Parathyroid adenoma (tissue), 2 donors: ENCODE measurements around the gene ARHGAP22.
A peak's percentile ranks its signal among the peaks of the same experiment; 100 is the strongest.

Experiments
- H2AFZ ChIP-seq: fragments of 300-600 bp; sonication (generic); one replicate; pipeline ENCODE4 v1.7.0; 2017; ENCODE audit warnings: antibody characterized with exemption, mild to moderate bottlenecking
- H3K27ac ChIP-seq: fragments of 300-600 bp; sonication (generic); one replicate; pipeline ENCODE4 v1.7.0; 2017
- H3K27me3 ChIP-seq: fragments of 300-600 bp; sonication (generic); one replicate; pipeline ENCODE4 v1.7.0; 2017; ENCODE audit warnings: low read length; ENCODE audit not compliant: control insufficient read depth, insufficient read depth
- H3K36me3 ChIP-seq: fragments of 300-600 bp; sonication (generic); one replicate; pipeline ENCODE4 v1.7.0; 2017; ENCODE audit warnings: low read length; ENCODE audit not compliant: control insufficient read depth, insufficient read depth
- H3K4me1 ChIP-seq: fragments of 300-600 bp; sonication (generic); one replicate; pipeline ENCODE4 v1.7.0; 2017; ENCODE audit warnings: control low read depth
- H3K4me2 ChIP-seq: fragments of 300-600 bp; sonication (generic); one replicate; pipeline ENCODE4 v1.7.0; 2017; ENCODE audit warnings: low read length
- H3K4me3 ChIP-seq: fragments of 300-600 bp; sonication (generic); one replicate; pipeline ENCODE4 v1.7.0; 2017; ENCODE audit warnings: low read depth, low read length
- H3K79me2 ChIP-seq: fragments of 300-600 bp; sonication (generic); one replicate; pipeline ENCODE4 v1.7.0; 2017; ENCODE audit warnings: control low read depth
- H3K9ac ChIP-seq: fragments of 300-600 bp; sonication (generic); one replicate; pipeline ENCODE4 v1.7.0; 2017; ENCODE audit warnings: mild to moderate bottlenecking
- H3K9me3 ChIP-seq: fragments of 300-600 bp; sonication (generic); one replicate; pipeline ENCODE4 v1.7.0; 2017; ENCODE audit warnings: low read length; ENCODE audit not compliant: control insufficient read depth
- TF ChIP-seq, protein P1 (sequence below): fragments of 300-600 bp; sonication (generic); IDR thresholded peaks from one replicate; pipeline ENCODE4 v1.7.0; 2017; ENCODE audit warnings: antibody characterized with exemption, mild to moderate bottlenecking
- donor health status: primary hyperparathyroidism.

ARHGAP22 gene

DNA sequence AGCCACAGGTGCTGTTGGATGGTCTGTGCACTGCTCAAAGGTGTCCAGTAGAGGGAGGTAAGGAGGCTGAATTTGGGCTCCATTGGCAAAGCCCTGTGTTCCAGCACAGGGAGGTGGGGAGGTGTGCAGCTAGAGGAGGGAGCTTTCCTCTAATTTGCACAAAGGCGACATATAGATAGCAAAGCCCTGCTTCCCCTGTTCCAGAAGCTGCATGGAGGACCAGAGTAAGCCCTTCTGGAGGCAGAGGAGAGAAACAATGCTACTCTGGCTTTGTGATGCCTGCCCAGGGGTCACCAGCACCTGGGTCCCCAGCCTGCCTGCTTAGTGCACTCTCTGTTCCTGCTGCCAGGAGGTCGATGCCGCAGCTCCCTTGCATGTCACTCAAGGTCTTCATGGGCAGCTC is 3.4 kb upstream of the ARHGAP22 start:
- TF ChIP-seq, protein P1, sequence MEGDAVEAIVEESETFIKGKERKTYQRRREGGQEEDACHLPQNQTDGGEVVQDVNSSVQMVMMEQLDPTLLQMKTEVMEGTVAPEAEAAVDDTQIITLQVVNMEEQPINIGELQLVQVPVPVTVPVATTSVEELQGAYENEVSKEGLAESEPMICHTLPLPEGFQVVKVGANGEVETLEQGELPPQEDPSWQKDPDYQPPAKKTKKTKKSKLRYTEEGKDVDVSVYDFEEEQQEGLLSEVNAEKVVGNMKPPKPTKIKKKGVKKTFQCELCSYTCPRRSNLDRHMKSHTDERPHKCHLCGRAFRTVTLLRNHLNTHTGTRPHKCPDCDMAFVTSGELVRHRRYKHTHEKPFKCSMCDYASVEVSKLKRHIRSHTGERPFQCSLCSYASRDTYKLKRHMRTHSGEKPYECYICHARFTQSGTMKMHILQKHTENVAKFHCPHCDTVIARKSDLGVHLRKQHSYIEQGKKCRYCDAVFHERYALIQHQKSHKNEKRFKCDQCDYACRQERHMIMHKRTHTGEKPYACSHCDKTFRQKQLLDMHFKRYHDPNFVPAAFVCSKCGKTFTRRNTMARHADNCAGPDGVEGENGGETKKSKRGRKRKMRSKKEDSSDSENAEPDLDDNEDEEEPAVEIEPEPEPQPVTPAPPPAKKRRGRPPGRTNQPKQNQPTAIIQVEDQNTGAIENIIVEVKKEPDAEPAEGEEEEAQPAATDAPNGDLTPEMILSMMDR, result peak; percentile 61
- no peak overlapping the region for H3K27ac ChIP-seq

DNA sequence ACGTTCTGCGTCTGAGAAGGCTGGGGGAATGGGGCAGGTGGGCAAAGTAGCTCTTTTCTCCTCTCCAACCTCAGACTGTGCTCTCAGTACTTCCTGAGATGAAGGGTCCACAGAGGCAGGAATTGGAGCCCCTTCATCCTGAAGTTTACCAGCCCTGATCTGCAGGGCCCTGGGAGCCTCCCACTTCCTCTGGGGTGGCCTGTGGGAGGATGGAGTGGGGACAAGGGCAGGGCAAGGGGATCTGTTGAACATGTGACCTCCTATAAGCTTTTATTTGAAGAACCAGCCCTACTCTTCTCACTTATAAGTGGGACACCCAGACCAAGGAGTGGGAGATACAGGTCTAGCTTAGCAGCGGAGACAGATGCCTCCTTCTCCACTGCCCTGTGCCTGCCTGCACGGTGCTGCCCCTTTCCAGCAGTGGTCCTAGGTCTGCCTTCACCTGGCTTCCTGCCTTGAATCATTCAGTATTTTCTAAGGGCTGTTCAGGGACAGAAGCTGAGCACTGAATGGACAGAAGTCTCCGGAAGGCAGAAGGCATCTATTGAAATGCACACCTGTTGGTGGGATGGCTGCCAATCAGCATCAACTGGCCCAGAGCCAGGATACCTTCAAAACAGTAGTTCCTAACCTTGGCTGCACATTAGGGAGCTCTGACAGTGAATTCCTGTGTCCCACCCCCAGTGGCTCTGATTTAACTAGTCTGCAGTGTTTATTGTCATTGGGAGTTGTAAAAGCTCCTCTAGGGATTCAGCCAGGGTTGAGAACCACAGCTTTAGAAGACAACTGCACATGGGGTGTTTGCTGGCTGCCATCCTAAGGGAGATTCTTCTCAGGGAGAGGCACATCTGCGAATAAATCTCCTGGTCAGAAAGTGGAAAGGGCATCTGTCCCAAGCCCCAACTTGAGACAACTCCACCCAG is 2.7 kb upstream of the ARHGAP22 start:
- no peaks in the 10 kb centered on the region for H3K36me3 ChIP-seq
- no peaks in the 10 kb centered on the region for H3K27me3 ChIP-seq
- H3K27ac ChIP-seq, result no peak overlapping the region
- no peak overlapping the region for H3K9ac ChIP-seq
- H3K4me2 ChIP-seq, result no peak overlapping the region
- no peaks in the 10 kb centered on the region for H3K9me3 ChIP-seq
- no peak overlapping the region for H3K4me3 ChIP-seq
- H2AFZ ChIP-seq, result no peak overlapping the region
- no peaks in the 10 kb centered on the region for H3K4me1 ChIP-seq
- H3K79me2 ChIP-seq, result no peaks in the 10 kb centered on the region
- TF ChIP-seq, protein P1, result no peak

More for the DNA sequence above, 3.4 kb upstream of the ARHGAP22 start:
- H2AFZ ChIP-seq, result no peak overlapping the region
- no peak overlapping the region for H3K4me3 ChIP-seq
- H3K27me3 ChIP-seq, result no peaks in the 10 kb centered on the region
- no peak overlapping the region for H3K4me2 ChIP-seq
- H3K36me3 ChIP-seq, result no peaks in the 10 kb centered on the region
- no peaks in the 10 kb centered on the region for H3K9me3 ChIP-seq
- no peaks in the 10 kb centered on the region for H3K4me1 ChIP-seq
- no peaks in the 10 kb centered on the region for H3K79me2 ChIP-seq
- no peak overlapping the region for H3K9ac ChIP-seq

DNA sequence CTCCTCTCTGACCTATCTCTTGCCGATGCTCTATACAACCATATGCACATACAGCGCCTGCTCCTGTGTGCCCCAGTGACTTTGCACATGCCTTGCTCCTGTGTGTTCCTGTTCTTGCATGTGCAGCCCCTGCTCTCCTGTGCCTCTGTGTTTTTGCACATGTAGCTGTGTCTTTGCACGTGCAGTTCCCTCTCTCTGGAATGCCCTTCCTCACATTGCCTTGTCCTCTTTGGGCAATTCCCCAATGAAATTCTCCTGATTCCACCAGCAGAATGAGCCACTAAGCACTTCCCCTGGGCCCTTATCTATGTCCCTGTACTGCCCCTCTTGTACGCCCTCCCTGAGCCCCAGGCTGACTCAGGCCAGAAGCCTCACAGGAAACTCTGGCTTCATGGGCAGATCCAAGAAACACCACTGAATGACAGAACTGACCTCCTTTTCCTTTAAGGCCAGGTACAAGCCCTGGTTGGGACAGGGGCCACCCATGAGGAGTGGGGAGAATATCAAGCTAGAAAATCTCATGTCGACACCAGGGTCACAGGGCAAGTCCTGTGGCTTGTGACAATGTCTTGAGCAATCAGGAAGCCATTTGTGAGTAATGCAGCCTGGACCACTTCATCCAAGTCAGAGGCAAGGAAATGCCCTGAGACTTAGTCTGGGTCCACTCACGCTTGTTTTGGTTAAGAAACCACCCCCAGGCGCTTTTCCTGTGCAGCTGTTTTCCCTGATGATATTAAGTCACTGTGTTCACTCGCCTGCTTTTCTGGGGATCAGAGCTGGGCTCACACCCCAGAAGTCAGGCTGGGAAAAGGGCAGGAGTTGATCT is 1.9 kb upstream of the ARHGAP22 start:
- Histone ChIP-seq H3K9me3 (no peaks in the 10 kb centered on the region), H2AFZ (no peak overlapping the region), H3K27ac (no peak overlapping the region), H3K4me1 (no peaks in the 10 kb centered on the region), H3K79me2 (no peaks in the 10 kb centered on the region), H3K9ac (no peak overlapping the region), H3K4me3 (no peak overlapping the region), H3K27me3 (no peaks in the 10 kb centered on the region), H3K4me2 (no peak overlapping the region), H3K36me3 (no peaks in the 10 kb centered on the region)
- TF ChIP-seq, protein P1, result no peak

DNA sequence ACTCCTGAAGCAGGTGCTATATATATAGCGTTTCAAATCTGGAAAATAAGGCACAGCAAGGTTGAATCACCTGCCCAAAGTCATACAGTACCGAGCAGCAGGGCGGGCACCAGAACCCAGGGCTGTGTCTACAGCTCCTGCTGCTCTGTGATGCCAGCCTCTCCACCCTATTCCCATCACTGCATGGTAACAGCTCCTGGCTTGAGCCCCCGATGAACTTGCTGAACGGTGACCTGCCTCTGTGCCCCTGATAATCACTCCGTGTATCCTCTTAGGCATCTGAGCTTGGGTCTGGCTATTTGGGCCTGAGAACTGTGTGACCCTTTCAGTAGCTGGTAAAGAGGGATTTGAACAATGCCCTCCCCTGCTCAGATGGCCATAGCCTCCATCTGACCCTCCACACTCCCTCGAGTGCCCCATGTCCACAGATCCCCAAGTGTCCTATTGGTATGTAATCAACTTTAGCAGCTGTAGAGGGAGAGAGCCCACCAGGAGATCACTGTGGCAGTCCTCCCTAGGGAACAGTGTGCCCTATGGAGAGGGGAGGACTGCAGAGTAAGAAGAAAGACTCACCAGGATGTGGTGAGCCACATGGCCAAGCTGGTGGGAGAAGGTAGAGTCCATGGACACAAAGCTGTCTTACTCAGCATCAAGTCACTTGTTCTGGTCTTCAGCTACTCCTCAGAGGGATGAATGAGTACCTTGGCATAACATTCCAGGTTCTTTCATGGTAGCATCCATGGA is 1.1 kb upstream of the ARHGAP22 start:
- Histone ChIP-seq H2AFZ (no peak overlapping the region), H3K9me3 (no peaks in the 10 kb centered on the region), H3K27me3 (no peaks in the 10 kb centered on the region), H3K27ac (no peak overlapping the region), H3K36me3 (no peaks in the 10 kb centered on the region), H3K9ac (no peak overlapping the region), H3K79me2 (no peaks in the 10 kb centered on the region), H3K4me1 (no peaks in the 10 kb centered on the region), H3K4me3 (no peak overlapping the region), H3K4me2 (no peak overlapping the region)
- TF ChIP-seq, protein P1, result no peak
